Left kidney (tissue), 2 donors: ENCODE measurements around the gene ZAP70. TPM values are rescaled to one million over a fixed set of nuclear protein-coding genes. Genes with fewer than 3 reads are reported as not detected.

Source experiments
- DNase-seq: peaks from one replicate; pipeline ENCODE4 v3.0.0-alpha.2; 2013
- polyA plus RNA-seq: library from polyadenylated mRNA; unstranded; fragments of 120-200 nt; gene quantifications from one replicate; pipeline ENCODE4 v1.2.1, GENCODE V29; 2013; ENCODE audit not compliant: insufficient read length

ZAP70 gene
- polyA plus RNA-seq, 1 donor: 2.2 TPM

- no peak for DNase-seq
Measured at GRCh38 chr2:97733341-97734035, 20.1 kb downstream of the ZAP70 start.

GRCh38 chr2:97734061-97735051 lies 21.0 kb downstream of the ZAP70 start:
- DNase-seq: no peak

GRCh38 chr2:97735161-97735561 lies 21.8 kb downstream of the ZAP70 start:
- DNase-seq: no peak

GRCh38 chr2:97736185-97736584 lies 22.8 kb downstream of the ZAP70 start:
- DNase-seq: no peak

GRCh38 chr2:97736608-97737330 lies 23.4 kb downstream of the ZAP70 start:
- no peak for DNase-seq

- no peak for DNase-seq
Measured at GRCh38 chr2:97737421-97738178, 24.2 kb downstream of the ZAP70 start.

- no peak for DNase-seq
Measured at GRCh38 chr2:97738179-97739019, 25.0 kb downstream of the ZAP70 start.

- no peak for DNase-seq
Measured at GRCh38 chr2:97739020-97739892, 25.9 kb downstream of the ZAP70 start.

GRCh38 chr2:97739893-97740245 lies 26.5 kb downstream of the ZAP70 start:
- no peak for DNase-seq

GRCh38 chr2:97740590-97741182 lies 27.3 kb downstream of the ZAP70 start:
- peak; percentile 42 for DNase-seq

- DNase-seq: no peak
Measured at GRCh38 chr2:97741251-97741650, 27.9 kb downstream of the ZAP70 start.

- DNase-seq: no peak
Measured at GRCh38 chr2:97741686-97742085, 28.3 kb downstream of the ZAP70 start.

- no peak for DNase-seq
Measured at GRCh38 chr2:97742381-97742847, 29.0 kb downstream of the ZAP70 start.

- no peak for DNase-seq
Measured at GRCh38 chr2:97743913-97744312, 30.5 kb downstream of the ZAP70 start.

- DNase-seq: no peak
Measured at GRCh38 chr2:97745474-97746174, 32.2 kb downstream of the ZAP70 start.

- DNase-seq: no peak
Measured at GRCh38 chr2:97747285-97747684, 33.9 kb downstream of the ZAP70 start.

- no peak for DNase-seq
Measured at GRCh38 chr2:97747716-97748115, 34.3 kb downstream of the ZAP70 start.

- DNase-seq: no peak
Measured at GRCh38 chr2:97749581-97749980, 36.2 kb downstream of the ZAP70 start.

GRCh38 chr2:97750017-97750416 lies 36.6 kb downstream of the ZAP70 start:
- no peak for DNase-seq
